ENCODE results near the gene NAALADL2.
"Not testable (repeated sequence)": the region's sequence is repeated elsewhere in the genome, so short reads cannot be mapped to it uniquely, and the experiment has no call there.

Gene NAALADL2

DNA sequence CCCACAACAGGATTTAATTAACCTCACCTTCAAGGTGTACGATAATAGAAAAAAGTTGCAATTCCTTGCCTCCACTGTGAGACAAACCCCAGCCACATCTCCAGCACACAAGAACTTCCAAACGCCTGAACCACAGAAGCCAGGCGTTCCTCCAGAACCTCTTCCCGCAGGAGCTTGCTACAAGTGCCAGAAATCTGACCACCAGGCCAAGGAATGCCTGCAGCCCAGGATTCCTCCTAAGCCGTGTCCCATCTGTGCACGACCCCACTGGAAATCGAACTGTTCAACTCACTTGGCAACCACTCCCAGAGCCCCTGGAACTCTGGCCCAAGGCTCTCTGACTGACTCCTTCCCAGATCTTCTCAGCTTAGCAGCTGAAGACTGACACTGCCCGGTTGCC, 970.7 kb downstream of the NAALADL2 start:
- not testable (repeated sequence) for H3K9ac ChIP-seq (ENCODE audit: low read length); DNase-seq; H4K12ac ChIP-seq (ENCODE audit: low read depth, low read length); H2BK12ac ChIP-seq (ENCODE audit: low read length); H2BK5ac ChIP-seq (ENCODE audit: low read depth, low read length, poor library complexity); H3K4me3 ChIP-seq (ENCODE audit: low read depth, low read length); H4K91ac ChIP-seq (ENCODE audit: low read depth, low read length); H3K14ac ChIP-seq (ENCODE audit: low read length); H3K79me1 ChIP-seq (ENCODE audit: low read length); H3K23ac ChIP-seq (ENCODE audit: low read length); H3K4me1 ChIP-seq (ENCODE audit: control insufficient read depth in 1 of 2, insufficient read depth in 2 of 2, low read length in 2 of 2); H3K36me3 ChIP-seq (ENCODE audit: control insufficient read depth in 1 of 2, insufficient read depth in 2 of 2, low read length in 2 of 2); H3K4ac ChIP-seq (ENCODE audit: low read depth, low read length); H3K27me3 ChIP-seq (ENCODE audit: insufficient read depth, low read length); H3K27ac ChIP-seq (ENCODE audit: low read depth, low read length); H2AFZ ChIP-seq (ENCODE audit: insufficient read depth, low read length, poor library complexity); H3K79me2 ChIP-seq (ENCODE audit: control insufficient read depth, insufficient read depth, low read length, poor library complexity); H2AK5ac ChIP-seq (ENCODE audit: low read length); H3K9me3 ChIP-seq (ENCODE audit: insufficient read depth, low read depth, low read length); H2BK120ac ChIP-seq (ENCODE audit: insufficient read depth, low read length, poor library complexity); H4K8ac ChIP-seq (ENCODE audit: low read depth, low read length); H3K18ac ChIP-seq (ENCODE audit: low read length); H3K4me2 ChIP-seq (ENCODE audit: low read length)
- no CpG with 5 or more reads among the region's 8 CpGs for WGBS (ENCODE audit: extremely low coverage, insufficient coverage, insufficient read length)

DNA sequence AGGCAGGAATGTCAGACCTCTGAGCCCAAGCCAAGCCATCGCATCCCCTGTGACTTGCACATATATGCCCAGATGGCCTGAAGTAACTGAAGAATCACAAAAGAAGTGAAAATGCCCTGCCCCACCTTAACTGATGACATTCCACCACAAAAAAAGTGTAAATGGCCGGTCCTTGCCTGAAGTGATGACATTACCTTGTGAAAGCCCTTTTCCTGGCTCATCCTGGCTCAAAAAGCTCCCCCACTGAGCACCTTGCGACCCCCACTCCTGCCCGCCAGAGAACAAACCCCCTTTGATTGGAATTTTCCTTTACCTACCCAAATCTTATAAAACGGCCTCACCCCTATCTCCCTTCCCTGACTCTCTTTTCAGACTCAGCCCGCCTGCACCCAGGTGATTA, 976.6 kb downstream of the NAALADL2 start:
- not testable (repeated sequence) for H3K23ac ChIP-seq (ENCODE audit: low read length); H3K9ac ChIP-seq (ENCODE audit: low read length); H3K9me3 ChIP-seq (ENCODE audit: insufficient read depth, low read depth, low read length); H3K18ac ChIP-seq (ENCODE audit: low read length); H3K27ac ChIP-seq (ENCODE audit: low read depth, low read length); H2AK5ac ChIP-seq (ENCODE audit: low read length); H3K4me1 ChIP-seq (ENCODE audit: control insufficient read depth in 1 of 2, insufficient read depth in 2 of 2, low read length in 2 of 2); H3K4me3 ChIP-seq (ENCODE audit: low read depth, low read length); H2BK5ac ChIP-seq (ENCODE audit: low read depth, low read length, poor library complexity); H3K4ac ChIP-seq (ENCODE audit: low read depth, low read length); H3K79me2 ChIP-seq (ENCODE audit: control insufficient read depth, insufficient read depth, low read length, poor library complexity); H3K14ac ChIP-seq (ENCODE audit: low read length); H2BK12ac ChIP-seq (ENCODE audit: low read length); H3K36me3 ChIP-seq (ENCODE audit: control insufficient read depth in 1 of 2, insufficient read depth in 2 of 2, low read length in 2 of 2); H4K91ac ChIP-seq (ENCODE audit: low read depth, low read length); H4K8ac ChIP-seq (ENCODE audit: low read depth, low read length); H3K79me1 ChIP-seq (ENCODE audit: low read length); H2BK120ac ChIP-seq (ENCODE audit: insufficient read depth, low read length, poor library complexity); H4K12ac ChIP-seq (ENCODE audit: low read depth, low read length); DNase-seq; H3K27me3 ChIP-seq (ENCODE audit: insufficient read depth, low read length); H2AFZ ChIP-seq (ENCODE audit: insufficient read depth, low read length, poor library complexity); H3K4me2 ChIP-seq (ENCODE audit: low read length)
- no CpG with 5 or more reads among the region's 6 CpGs for WGBS (ENCODE audit: extremely low coverage, insufficient coverage, insufficient read length)

DNA sequence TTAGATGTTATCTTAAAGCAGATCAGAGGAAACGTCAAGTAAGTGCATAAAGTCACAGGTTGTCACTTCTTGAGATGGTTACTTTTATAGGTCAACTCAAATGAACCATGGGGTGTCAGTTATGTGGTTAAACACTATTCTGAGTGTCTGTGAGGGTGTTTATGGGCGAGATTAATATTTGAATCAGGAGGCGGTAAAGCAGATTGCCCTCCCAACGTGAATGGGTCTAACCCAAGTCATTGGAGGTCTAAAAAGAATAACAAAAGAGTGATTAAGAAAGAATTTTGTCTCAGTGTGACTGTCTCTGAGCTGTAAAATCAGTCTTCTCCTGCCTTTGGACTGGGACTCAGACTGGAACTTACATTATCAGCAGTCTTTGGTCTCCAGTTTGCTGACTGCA, 977.5 kb downstream of the NAALADL2 start:
- no peak overlapping the region for H2AK5ac ChIP-seq (ENCODE audit: low read length)
- no CpG with 5 or more reads among the region's 4 CpGs for WGBS (ENCODE audit: extremely low coverage, insufficient coverage, insufficient read length)

DNA sequence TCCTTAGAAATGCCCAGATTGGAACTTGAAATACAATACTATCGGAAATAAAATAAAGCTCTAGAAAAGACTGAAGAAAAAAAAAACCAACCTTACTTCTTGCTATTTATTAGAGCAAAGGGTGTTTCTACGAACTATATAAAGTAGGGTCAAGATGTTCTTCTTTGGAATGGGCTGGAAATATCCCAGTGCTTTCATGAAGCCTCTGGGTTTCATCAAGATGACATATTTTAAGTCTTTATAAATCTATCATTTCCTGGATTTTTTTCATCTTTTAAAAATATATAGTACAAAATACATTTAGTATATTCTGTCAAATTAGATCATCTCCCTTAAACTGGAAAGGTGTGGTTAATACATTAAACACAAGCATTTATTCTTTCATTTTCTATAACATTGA, 978.8 kb downstream of the NAALADL2 start:
- no peak overlapping the region for H4K91ac ChIP-seq (ENCODE audit: low read depth, low read length)
- H3K4me1 ChIP-seq (ENCODE audit: control insufficient read depth in 1 of 2, insufficient read depth in 2 of 2, low read length in 2 of 2): peaks cover 2% of the 10 kb centered on the region in 2 experiments
- no peak overlapping the region for H3K27ac ChIP-seq (ENCODE audit: low read depth, low read length)
- H3K18ac ChIP-seq (ENCODE audit: low read length): no peak overlapping the region
- no peak overlapping the region for H4K8ac ChIP-seq (ENCODE audit: low read depth, low read length)
- H3K23ac ChIP-seq (ENCODE audit: low read length): no peak overlapping the region
- WGBS (ENCODE audit: extremely low coverage, insufficient coverage, insufficient read length): no CpG with 5 or more reads among the region's 2 CpGs
- H3K36me3 ChIP-seq (ENCODE audit: control insufficient read depth in 1 of 2, insufficient read depth in 2 of 2, low read length in 2 of 2): no peaks in the 10 kb centered on the region
- H3K4ac ChIP-seq (ENCODE audit: low read depth, low read length): no peak overlapping the region
- DNase-seq: no peak
- no peak overlapping the region for H2AFZ ChIP-seq (ENCODE audit: insufficient read depth, low read length, poor library complexity)
- H3K14ac ChIP-seq (ENCODE audit: low read length): no peak overlapping the region
- H2BK5ac ChIP-seq (ENCODE audit: low read depth, low read length, poor library complexity): no peak overlapping the region
- no peak overlapping the region for H4K12ac ChIP-seq (ENCODE audit: low read depth, low read length)
- H2AK5ac ChIP-seq (ENCODE audit: low read length): no peak overlapping the region
- no peak overlapping the region for H2BK120ac ChIP-seq (ENCODE audit: insufficient read depth, low read length, poor library complexity)
- H3K9me3 ChIP-seq (ENCODE audit: insufficient read depth, low read depth, low read length): no peaks in the 10 kb centered on the region
- H3K4me3 ChIP-seq (ENCODE audit: low read depth, low read length): no peak overlapping the region
- no peaks in the 10 kb centered on the region for H3K79me1 ChIP-seq (ENCODE audit: low read length)
- no peaks in the 10 kb centered on the region for H3K27me3 ChIP-seq (ENCODE audit: insufficient read depth, low read length)
- H3K9ac ChIP-seq (ENCODE audit: low read length): no peak overlapping the region
- no peak overlapping the region for H3K4me2 ChIP-seq (ENCODE audit: low read length)
- H2BK12ac ChIP-seq (ENCODE audit: low read length): no peak overlapping the region
- H3K79me2 ChIP-seq (ENCODE audit: control insufficient read depth, insufficient read depth, low read length, poor library complexity): no peaks in the 10 kb centered on the region

More for the DNA sequence above, 977.5 kb downstream of the NAALADL2 start:
- Histone ChIP-seq H3K14ac (ENCODE audit: low read length) (no peak overlapping the region), H3K27me3 (ENCODE audit: insufficient read depth, low read length) (no peaks in the 10 kb centered on the region), H3K9ac (ENCODE audit: low read length) (no peak overlapping the region), H4K12ac (ENCODE audit: low read depth, low read length) (no peak overlapping the region), H3K9me3 (ENCODE audit: insufficient read depth, low read depth, low read length) (no peaks in the 10 kb centered on the region), H4K91ac (ENCODE audit: low read depth, low read length) (no peak overlapping the region), H3K4me3 (ENCODE audit: low read depth, low read length) (no peak overlapping the region), H3K23ac (ENCODE audit: low read length) (no peak overlapping the region), H4K8ac (ENCODE audit: low read depth, low read length) (no peak overlapping the region), H2BK12ac (ENCODE audit: low read length) (no peak overlapping the region), H2BK120ac (ENCODE audit: insufficient read depth, low read length, poor library complexity) (no peak overlapping the region), H3K79me1 (ENCODE audit: low read length) (no peaks in the 10 kb centered on the region), H3K27ac (ENCODE audit: low read depth, low read length) (no peak overlapping the region), H3K4me1 (ENCODE audit: control insufficient read depth in 1 of 2, insufficient read depth in 2 of 2, low read length in 2 of 2) (peaks cover 2% of the 10 kb centered on the region in 2 experiments), H2AFZ (ENCODE audit: insufficient read depth, low read length, poor library complexity) (no peak overlapping the region), H2BK5ac (ENCODE audit: low read depth, low read length, poor library complexity) (no peak overlapping the region), H3K18ac (ENCODE audit: low read length) (no peak overlapping the region), H3K4me2 (ENCODE audit: low read length) (no peak overlapping the region), H3K4ac (ENCODE audit: low read depth, low read length) (no peak overlapping the region), H3K36me3 (ENCODE audit: control insufficient read depth in 1 of 2, insufficient read depth in 2 of 2, low read length in 2 of 2) (no peaks in the 10 kb centered on the region), H3K79me2 (ENCODE audit: control insufficient read depth, insufficient read depth, low read length, poor library complexity) (no peaks in the 10 kb centered on the region)
- DNase-seq: no peak

Measured in trophoblast cell (in vitro differentiated cells and primary cell).